ENCODE results near the gene PTPN6. TPM values are rescaled to one million over a fixed set of nuclear protein-coding genes. Genes with fewer than 3 reads are reported as not detected.

Gene PTPN6
- total and polyA plus RNA-seq, 7 donors, result 1.3 to 7.6 (median 3.6) TPM

- H3K27me3 ChIP-seq (ENCODE audit: insufficient read depth in 3 of 3, low read length in 2 of 3), result no peaks in the 10 kb centered on the region
- H3K9me3 ChIP-seq, result no peaks in the 10 kb centered on the region
- no peak for TF ChIP-seq CTCF (IDR thresholded peaks at IDR 0.05)
- DNase-seq, result peak; percentile 18 to 61
- intact Hi-C loops (cut with DNase I), result no loop called here
- H3K36me3 ChIP-seq (ENCODE audit: insufficient read depth in 1 of 2, low read depth in 1 of 2), result peaks cover 0 to 38% of the 10 kb centered on the region in 2 donors
- peaks cover 36% of the 10 kb centered on the region for H3K4me1 ChIP-seq
- no peak for ATAC-seq
- WGBS, 3 donors, result 80 to 87% (median 82%) methylated on average over 12 of the region's 12 CpGs
- no peak overlapping the region for H3K4me3 ChIP-seq
- H3K27ac ChIP-seq, result no peak overlapping the region
These were observed 9.9 kb upstream of the PTPN6 start for GRCh38 chr12:6941267-6941666.

- intact Hi-C loops (cut with DNase I), result no loop called here
- ATAC-seq, result no peak
- no peak overlapping the region for H3K27ac ChIP-seq
- DNase-seq, result peak in 1 of 2 donors; percentile 62
- peaks cover 37% of the 10 kb centered on the region for H3K4me1 ChIP-seq
- H3K4me3 ChIP-seq, result no peak overlapping the region
- no peaks in the 10 kb centered on the region for H3K27me3 ChIP-seq (ENCODE audit: insufficient read depth in 3 of 3, low read length in 2 of 3)
- 66 to 78% (median 73%) methylated on average over 7 to 12 of the region's 12 CpGs for WGBS, 3 donors
- no peak for TF ChIP-seq CTCF (IDR thresholded peaks at IDR 0.05)
- H3K9me3 ChIP-seq, result no peaks in the 10 kb centered on the region
- peaks cover 0 to 43% of the 10 kb centered on the region in 2 donors for H3K36me3 ChIP-seq (ENCODE audit: insufficient read depth in 1 of 2, low read depth in 1 of 2)
These were observed 9.4 kb upstream of the PTPN6 start for GRCh38 chr12:6941782-6942181.

- H3K27me3 ChIP-seq (ENCODE audit: insufficient read depth in 3 of 3, low read length in 2 of 3), result no peaks in the 10 kb centered on the region
- H3K4me3 ChIP-seq, result no peak overlapping the region
- H3K9me3 ChIP-seq, result no peaks in the 10 kb centered on the region
- peaks cover 0 to 47% of the 10 kb centered on the region in 2 donors for H3K36me3 ChIP-seq (ENCODE audit: insufficient read depth in 1 of 2, low read depth in 1 of 2)
- 87 to 93% (median 88%) methylated on average over 11 of the region's 11 CpGs for WGBS, 3 donors
- peak overlapping the region; percentile 95 for H3K27ac ChIP-seq
- ATAC-seq, result no peak
- no peak for TF ChIP-seq CTCF (IDR thresholded peaks at IDR 0.05)
- peak; percentile 19 to 58 for DNase-seq
- H3K4me1 ChIP-seq, result peaks cover 37% of the 10 kb centered on the region
- intact Hi-C loops (cut with DNase I), result no loop called here
These were observed 8.9 kb upstream of the PTPN6 start for GRCh38 chr12:6942331-6942665.

- H3K9me3 ChIP-seq, result no peaks in the 10 kb centered on the region
- peak; percentile 66 to 79 (median 70) for ATAC-seq
- no peaks in the 10 kb centered on the region for H3K27me3 ChIP-seq (ENCODE audit: insufficient read depth in 3 of 3, low read length in 2 of 3)
- peaks cover 34% of the 10 kb centered on the region for H3K4me1 ChIP-seq
- TF ChIP-seq CTCF (IDR thresholded peaks at IDR 0.05), result no peak
- intact Hi-C loops (cut with DNase I), result no loop called here
- H3K36me3 ChIP-seq (ENCODE audit: insufficient read depth in 1 of 2, low read depth in 1 of 2), result peaks cover 0 to 47% of the 10 kb centered on the region in 2 donors
- 0 to 1% (median 0%) methylated on average over 13 of the region's 13 CpGs for WGBS, 3 donors
- peak; percentile 76 to 87 for DNase-seq
- peak overlapping the region; percentile 95 for H3K27ac ChIP-seq
- H3K4me3 ChIP-seq, result peak overlapping the region; percentile 75
These were observed 7.8 kb upstream of the PTPN6 start for GRCh38 chr12:6943389-6943721.

GRCh38 chr12:6943722-6944380 is 7.3 kb upstream of the PTPN6 start, which contains the start of the genes C12orf57 and RNU7-1:
TSS of gene C12orf57 (plus strand) at chr12:6944022. CDS start at chr12:6944122, 100 bp downstream.
TSS of gene RNU7-1 (plus strand) at chr12:6943816.
- intact Hi-C loops (cut with DNase I), result loop anchor here in 1 of 2 donors (1.0 to 2.0 kb wide), 5 partner anchors 17 to 170 kb away; partner anchors contain the start of genes C1RL, EMG1, LPCAT3 and PHB2
- Histone ChIP-seq H3K36me3 (ENCODE audit: insufficient read depth in 1 of 2, low read depth in 1 of 2) (peaks cover 0 to 47% of the 10 kb centered on the region in 2 donors), H3K4me1 (peaks cover 29% of the 10 kb centered on the region), H3K9me3 (no peaks in the 10 kb centered on the region), H3K4me3 (peak within 1 kb of the TSS; percentile 75), H3K27me3 (ENCODE audit: insufficient read depth in 3 of 3, low read length in 2 of 3) (no peaks in the 10 kb centered on the region), H3K27ac (peak within 1 kb of the TSS; percentile 95)
- WGBS, 3 donors, result 0 to 1% (median 0%) methylated on average over 25 to 31 of the region's 31 CpGs
- DNase-seq (peak; percentile 79 to 88), ATAC-seq (peak; percentile 69 to 75 (median 70))
- no peak for TF ChIP-seq CTCF (IDR thresholded peaks at IDR 0.05)
